Measurements from ENCODE around the gene ZNF775. TPM values are rescaled to one million over a fixed set of nuclear protein-coding genes. Genes with fewer than 3 reads are reported as not detected.
A peak's percentile ranks its signal among the peaks of the same experiment; 100 is the strongest.

ZNF775 gene
- polyA plus RNA-seq (ENCODE audit: insufficient read length): 6.0 TPM

- DNase-seq (ENCODE audit: low read depth): peak; percentile 84
These were observed at the start of gene ZNF775 for GRCh38 chr7:150378853-150379440. ZNF775 (plus strand) TSS chr7:150379330; CDS start chr7:150388471, 9,141 bp downstream.

GRCh38 chr7:150329331-150330120 is 49.6 kb upstream of the ZNF775 start:
- DNase-seq (ENCODE audit: low read depth): no peak

GRCh38 chr7:150330211-150330885 is 48.8 kb upstream of the ZNF775 start:
- no peak for DNase-seq (ENCODE audit: low read depth)

- DNase-seq (ENCODE audit: low read depth): no peak
These were observed 46.1 kb upstream of the ZNF775 start for GRCh38 chr7:150332852-150333635.

GRCh38 chr7:150333659-150334058 is 45.5 kb upstream of the ZNF775 start:
- DNase-seq (ENCODE audit: low read depth): no peak

GRCh38 chr7:150334108-150334507 is 45.0 kb upstream of the ZNF775 start:
- DNase-seq (ENCODE audit: low read depth): no peak

- DNase-seq (ENCODE audit: low read depth): no peak
These were observed 43.9 kb upstream of the ZNF775 start for GRCh38 chr7:150335108-150335773.

- no peak for DNase-seq (ENCODE audit: low read depth)
These were observed 43.4 kb upstream of the ZNF775 start for GRCh38 chr7:150335774-150336112.

GRCh38 chr7:150336746-150337145 is 42.4 kb upstream of the ZNF775 start:
- DNase-seq (ENCODE audit: low read depth): no peak

GRCh38 chr7:150337179-150337578 is 42.0 kb upstream of the ZNF775 start:
- no peak for DNase-seq (ENCODE audit: low read depth)

GRCh38 chr7:150337659-150338081 is 41.5 kb upstream of the ZNF775 start:
- no peak for DNase-seq (ENCODE audit: low read depth)

- DNase-seq (ENCODE audit: low read depth): no peak
These were observed 40.8 kb upstream of the ZNF775 start for GRCh38 chr7:150338166-150338829.

- DNase-seq (ENCODE audit: low read depth): no peak
These were observed 39.7 kb upstream of the ZNF775 start for GRCh38 chr7:150339409-150339809.

- DNase-seq (ENCODE audit: low read depth): no peak
These were observed 38.9 kb upstream of the ZNF775 start for GRCh38 chr7:150340024-150340749.

GRCh38 chr7:150340875-150341262 is 38.3 kb upstream of the ZNF775 start:
- no peak for DNase-seq (ENCODE audit: low read depth)

GRCh38 chr7:150341263-150342120 is 37.6 kb upstream of the ZNF775 start, which contains the start of gene RARRES2:
RARRES2 (minus strand) TSS chr7:150341629; CDS start chr7:150340609, 1,020 bp downstream.
- no peak for DNase-seq (ENCODE audit: low read depth)

- no peak for DNase-seq (ENCODE audit: low read depth)
These were observed 37.1 kb upstream of the ZNF775 start for GRCh38 chr7:150342121-150342408.

- no peak for DNase-seq (ENCODE audit: low read depth)
These were observed 35.9 kb upstream of the ZNF775 start for GRCh38 chr7:150343225-150343624.

- DNase-seq (ENCODE audit: low read depth): no peak
These were observed 34.8 kb upstream of the ZNF775 start for GRCh38 chr7:150344299-150344698.

All from forelimb muscle (tissue), 1 donor.